ENCODE results near the gene TMEM170B. TPM values are rescaled to one million over a fixed set of nuclear protein-coding genes. Genes with fewer than 3 reads are reported as not detected.

Gene TMEM170B
- polyA plus RNA-seq, 1 donor (not counting 4 experiments of a cell fraction or from before 2014, with no cell fraction given), result 0.08 TPM

GRCh38 chr6:11608600-11609323 is 71.2 kb downstream of the TMEM170B start:
- Histone ChIP-seq H4K20me1 (ENCODE audit: control insufficient read depth, extremely low read depth, insufficient read depth, low read length) (no peaks in the 10 kb centered on the region), H3K27ac (ENCODE audit: control insufficient read depth, insufficient read depth, low read length) (no peak overlapping the region), H3K36me3 (ENCODE audit: control insufficient read depth in 2 of 2, extremely low read depth in 1 of 2, insufficient read depth in 2 of 2, low read length in 2 of 2) (no peaks in the 10 kb centered on the region), H3K4me1 (ENCODE audit: control insufficient read depth, extremely low read depth, insufficient read depth, low read length) (peaks cover 5% of the 10 kb centered on the region), H3K9me1 (ENCODE audit: control insufficient read depth, extremely low read depth, insufficient read depth, low read length) (no peaks in the 10 kb centered on the region), H3K9me3 (ENCODE audit: control insufficient read depth, low read depth, low read length) (no peaks in the 10 kb centered on the region), H3K9ac (ENCODE audit: control insufficient read depth, extremely low read depth, insufficient read depth, low read length) (no peak overlapping the region), H2AFZ (ENCODE audit: control insufficient read depth, low read length) (no peak overlapping the region), H3K4me2 (ENCODE audit: control insufficient read depth, extremely low read depth, insufficient read depth, low read depth, low read length) (no peak overlapping the region), H3K27me3 (ENCODE audit: control insufficient read depth, extremely low read depth, insufficient read depth, low read length) (peaks cover 19% of the 10 kb centered on the region), H3K4me3 (ENCODE audit: control insufficient read depth in 2 of 3, extremely low read depth in 1 of 3, insufficient read depth in 2 of 3, low read depth in 1 of 3, low read length in 3 of 3) (no peak overlapping the region), H3K79me2 (ENCODE audit: control insufficient read depth, insufficient read depth, low read length) (no peaks in the 10 kb centered on the region)
- FAIRE-seq (no peak), DNase-seq (ENCODE audit: low read depth, low spot score) (no peak)
- TF ChIP-seq EZH2 (IDR thresholded peaks at IDR 0.05; ENCODE audit: low read length), result no peak
- TF ChIP-seq CTCF (optimal IDR thresholded peaks at IDR 0.05 in 1 of 3, IDR thresholded peaks at IDR 0.05 in 1 of 3, conservative IDR thresholded peaks at IDR 0.05 in 1 of 3; ENCODE audit: extremely low read depth in 1 of 3, insufficient read depth in 2 of 3, low read length in 3 of 3), result no peak
- dilution Hi-C loops (cut with MboI; ENCODE audit: extremely low pct_ligation_motif_present, low sequenced_read_pairs), result no loop called here

GRCh38 chr6:11609324-11610071 is 71.9 kb downstream of the TMEM170B start:
- Histone ChIP-seq H3K4me1 (ENCODE audit: control insufficient read depth, extremely low read depth, insufficient read depth, low read length) (peaks cover 10% of the 10 kb centered on the region), H3K4me3 (ENCODE audit: control insufficient read depth in 2 of 3, extremely low read depth in 1 of 3, insufficient read depth in 2 of 3, low read depth in 1 of 3, low read length in 3 of 3) (no peak overlapping the region), H3K27me3 (ENCODE audit: control insufficient read depth, extremely low read depth, insufficient read depth, low read length) (peaks cover 19% of the 10 kb centered on the region), H3K4me2 (ENCODE audit: control insufficient read depth, extremely low read depth, insufficient read depth, low read depth, low read length) (no peak overlapping the region), H3K9me1 (ENCODE audit: control insufficient read depth, extremely low read depth, insufficient read depth, low read length) (no peaks in the 10 kb centered on the region), H3K9ac (ENCODE audit: control insufficient read depth, extremely low read depth, insufficient read depth, low read length) (no peak overlapping the region), H4K20me1 (ENCODE audit: control insufficient read depth, extremely low read depth, insufficient read depth, low read length) (no peaks in the 10 kb centered on the region), H3K27ac (ENCODE audit: control insufficient read depth, insufficient read depth, low read length) (no peak overlapping the region), H3K36me3 (ENCODE audit: control insufficient read depth in 2 of 2, extremely low read depth in 1 of 2, insufficient read depth in 2 of 2, low read length in 2 of 2) (no peaks in the 10 kb centered on the region), H3K9me3 (ENCODE audit: control insufficient read depth, low read depth, low read length) (no peaks in the 10 kb centered on the region), H3K79me2 (ENCODE audit: control insufficient read depth, insufficient read depth, low read length) (no peaks in the 10 kb centered on the region), H2AFZ (ENCODE audit: control insufficient read depth, low read length) (no peak overlapping the region)
- no peak for TF ChIP-seq CTCF (optimal IDR thresholded peaks at IDR 0.05 in 1 of 3, IDR thresholded peaks at IDR 0.05 in 1 of 3, conservative IDR thresholded peaks at IDR 0.05 in 1 of 3; ENCODE audit: extremely low read depth in 1 of 3, insufficient read depth in 2 of 3, low read length in 3 of 3)
- no peak for TF ChIP-seq EZH2 (IDR thresholded peaks at IDR 0.05; ENCODE audit: low read length)
- dilution Hi-C loops (cut with MboI; ENCODE audit: extremely low pct_ligation_motif_present, low sequenced_read_pairs), result no loop called here
- FAIRE-seq (no peak), DNase-seq (ENCODE audit: low read depth, low spot score) (no peak)
